AG08395 (cell line): ENCODE results near the gene HSPA1A.
"Not testable (repeated sequence)": the region's sequence is repeated elsewhere in the genome, so short reads cannot be mapped to it uniquely, and the experiment has no call there.

ENCODE experiments used
- DNase-seq: peaks from one replicate; pipeline ENCODE4 v3.0.0; 2012; ENCODE audit warnings: mixed read lengths, low spot score

HSPA1A gene

GRCh38 chr6:31811645-31812044 is 3.7 kb upstream of the HSPA1A start:
- no peak for DNase-seq

DNA sequence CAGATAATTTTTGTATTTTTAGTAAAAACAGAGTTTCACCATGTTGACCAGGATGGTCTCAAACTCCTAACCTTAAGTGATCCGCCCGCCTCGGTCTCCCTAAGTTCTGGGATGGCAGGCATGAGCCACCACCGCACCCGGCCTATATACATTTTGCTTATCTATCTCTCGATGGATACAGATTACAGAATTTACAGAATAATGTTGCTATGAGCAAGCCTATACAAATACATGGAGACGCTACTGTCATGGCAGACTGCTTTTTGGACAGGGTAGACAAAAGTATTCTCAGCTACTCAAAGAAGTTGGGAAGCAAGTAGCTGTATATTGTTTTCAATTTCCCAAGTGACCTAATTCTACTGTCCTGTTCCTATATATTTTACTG is 1.9 kb upstream of the HSPA1A start:
- DNase-seq, result no peak

- DNase-seq, result peak; percentile 95
Measured at GRCh38 chr6:31814677-31815024, 692 bp upstream of the HSPA1A start.

DNA sequence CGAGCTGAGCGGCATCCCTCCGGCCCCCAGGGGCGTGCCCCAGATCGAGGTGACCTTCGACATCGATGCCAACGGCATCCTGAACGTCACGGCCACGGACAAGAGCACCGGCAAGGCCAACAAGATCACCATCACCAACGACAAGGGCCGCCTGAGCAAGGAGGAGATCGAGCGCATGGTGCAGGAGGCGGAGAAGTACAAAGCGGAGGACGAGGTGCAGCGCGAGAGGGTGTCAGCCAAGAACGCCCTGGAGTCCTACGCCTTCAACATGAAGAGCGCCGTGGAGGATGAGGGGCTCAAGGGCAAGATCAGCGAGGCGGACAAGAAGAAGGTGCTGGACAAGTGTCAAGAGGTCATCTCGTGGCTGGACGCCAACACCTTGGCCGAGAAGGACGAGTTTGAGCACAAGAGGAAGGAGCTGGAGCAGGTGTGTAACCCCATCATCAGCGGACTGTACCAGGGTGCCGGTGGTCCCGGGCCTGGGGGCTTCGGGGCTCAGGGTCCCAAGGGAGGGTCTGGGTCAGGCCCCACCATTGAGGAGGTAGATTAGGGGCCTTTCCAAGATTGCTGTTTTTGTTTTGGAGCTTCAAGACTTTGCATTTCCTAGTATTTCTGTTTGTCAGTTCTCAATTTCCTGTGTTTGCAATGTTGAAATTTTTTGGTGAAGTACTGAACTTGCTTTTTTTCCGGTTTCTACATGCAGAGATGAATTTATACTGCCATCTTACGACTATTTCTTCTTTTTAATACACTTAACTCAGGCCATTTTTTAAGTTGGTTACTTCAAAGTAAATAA is 2.0 kb downstream of the HSPA1A start:
- not testable (repeated sequence) for DNase-seq

DNA sequence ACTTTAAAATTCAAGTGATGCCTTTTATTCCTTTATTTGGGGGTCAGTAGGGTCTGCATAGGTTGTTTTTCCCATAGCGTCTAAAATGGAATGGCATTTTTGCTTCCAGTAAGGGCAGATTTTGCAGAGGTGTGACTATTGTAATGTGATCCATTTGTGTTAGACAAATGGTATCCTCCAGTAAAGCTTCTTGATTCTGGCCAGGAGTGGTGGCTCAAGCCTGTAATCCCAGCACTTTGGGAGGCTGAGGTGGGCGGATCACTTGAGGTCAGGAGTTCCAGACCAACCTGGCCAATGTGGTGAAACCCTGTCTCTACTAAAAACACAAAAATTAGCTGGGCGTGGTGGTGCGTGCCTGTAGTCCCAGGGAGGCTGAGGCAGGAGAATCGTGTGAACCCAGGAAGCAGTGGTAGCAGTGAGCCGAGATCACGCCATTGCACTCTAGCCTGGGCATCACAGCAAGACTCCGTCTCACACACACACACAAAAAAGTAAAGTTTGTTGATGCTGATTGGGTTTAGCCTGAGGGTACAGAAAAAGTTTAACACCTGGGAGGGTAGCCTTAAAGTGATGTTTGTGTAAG is 2.7 kb downstream of the HSPA1A start:
- not testable (repeated sequence) for DNase-seq

DNA sequence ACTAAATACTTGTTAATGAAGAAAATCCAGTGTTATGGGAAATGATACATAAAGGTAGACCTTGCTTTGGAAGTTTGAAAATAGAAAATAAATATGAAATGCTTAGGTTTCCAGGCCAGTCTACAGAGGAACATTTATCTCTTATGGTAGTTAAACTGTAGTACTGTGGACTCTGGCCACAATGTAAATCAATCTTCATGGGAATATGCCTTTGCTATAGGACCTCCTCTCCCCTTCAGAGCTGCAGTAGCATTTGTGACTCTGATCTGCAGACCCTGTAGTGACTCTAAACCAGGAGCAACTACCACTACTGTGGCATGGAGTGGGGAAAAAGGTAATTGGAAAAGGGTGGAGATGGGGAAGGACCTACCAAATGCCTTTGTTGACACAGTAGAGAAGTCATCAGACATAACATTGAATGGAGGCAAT is 4.5 kb downstream of the HSPA1A start:
- no peak for DNase-seq

- not testable (repeated sequence) for DNase-seq
Measured at GRCh38 chr6:31820399-31820798, 5.1 kb downstream of the HSPA1A start.

GRCh38 chr6:31821301-31822035 is 6.1 kb downstream of the HSPA1A start:
- DNase-seq, result peak; percentile 35

- peak; percentile 80 for DNase-seq
Measured at GRCh38 chr6:31822036-31822821, 6.9 kb downstream of the HSPA1A start.

DNA sequence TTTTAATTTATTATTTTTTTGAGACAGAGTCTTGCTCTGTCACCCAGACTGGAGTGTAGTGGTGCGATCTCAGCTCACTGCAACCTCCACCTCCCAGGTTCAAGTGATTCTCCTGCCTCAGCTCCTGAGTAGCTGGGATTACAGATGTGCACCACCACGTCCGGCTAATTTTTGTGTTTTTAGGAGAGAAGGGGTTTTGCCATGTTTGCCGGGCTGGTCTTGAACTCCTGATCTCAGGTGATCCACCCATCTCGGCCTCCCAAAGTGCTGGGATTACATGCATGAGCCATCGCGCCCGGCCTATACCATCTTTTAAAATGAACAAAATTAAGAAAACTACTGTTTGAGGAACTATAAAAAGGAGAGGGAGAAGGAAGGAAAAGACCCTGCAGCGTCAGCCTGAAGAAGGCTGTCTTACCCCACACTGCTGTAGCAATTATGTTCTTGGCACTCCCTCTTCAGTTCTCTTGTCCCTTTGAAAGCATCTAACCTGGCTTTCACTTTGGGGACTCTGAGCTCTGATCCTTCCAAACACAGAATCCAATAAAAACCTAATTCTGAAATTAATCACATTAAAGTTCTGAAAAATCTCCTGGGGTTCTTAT is 8.4 kb downstream of the HSPA1A start:
- DNase-seq, result not testable (repeated sequence)

DNA sequence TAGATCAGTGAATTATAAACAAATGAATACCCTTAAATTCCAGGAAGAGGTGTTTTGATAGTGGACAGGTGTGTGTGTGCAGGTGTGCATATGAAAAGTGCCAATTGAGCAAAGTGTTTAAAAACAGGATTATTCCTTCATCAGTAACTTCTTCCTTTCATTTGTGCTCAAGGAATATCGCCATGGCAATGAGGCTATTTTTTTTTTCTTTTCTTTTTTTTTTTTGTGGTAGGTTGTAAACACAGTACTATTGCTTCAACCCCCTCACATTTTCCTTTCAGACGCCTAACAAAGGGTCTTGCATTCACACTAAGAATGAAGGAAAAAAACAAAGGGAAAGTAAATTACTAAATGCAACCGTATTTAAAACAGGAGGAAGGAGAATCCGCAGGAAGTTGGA is 10.2 kb downstream of the HSPA1A start:
- no peak for DNase-seq

GRCh38 chr6:31826793-31827285 is 11.5 kb downstream of the HSPA1A start:
- DNase-seq, result peak; percentile 83

GRCh38 chr6:31827286-31828079 is 12.1 kb downstream of the HSPA1A start, which contains the start of gene HSPA1B:
TSS of gene HSPA1B (plus strand) at chr6:31827738. CDS start at chr6:31827951, 213 bp downstream.
- peak; percentile 99 for DNase-seq

DNA sequence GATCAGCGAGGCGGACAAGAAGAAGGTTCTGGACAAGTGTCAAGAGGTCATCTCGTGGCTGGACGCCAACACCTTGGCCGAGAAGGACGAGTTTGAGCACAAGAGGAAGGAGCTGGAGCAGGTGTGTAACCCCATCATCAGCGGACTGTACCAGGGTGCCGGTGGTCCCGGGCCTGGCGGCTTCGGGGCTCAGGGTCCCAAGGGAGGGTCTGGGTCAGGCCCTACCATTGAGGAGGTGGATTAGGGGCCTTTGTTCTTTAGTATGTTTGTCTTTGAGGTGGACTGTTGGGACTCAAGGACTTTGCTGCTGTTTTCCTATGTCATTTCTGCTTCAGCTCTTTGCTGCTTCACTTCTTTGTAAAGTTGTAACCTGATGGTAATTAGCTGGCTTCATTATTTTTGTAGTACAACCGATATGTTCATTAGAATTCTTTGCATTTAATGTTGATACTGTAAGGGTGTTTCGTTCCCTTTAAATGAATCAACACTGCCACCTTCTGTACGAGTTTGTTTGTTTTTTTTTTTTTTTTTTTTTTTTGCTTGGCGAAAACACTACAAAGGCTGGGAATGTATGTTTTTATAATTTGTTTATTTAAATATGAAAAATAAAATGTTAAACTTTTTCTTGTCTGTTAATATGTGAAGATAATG is 14.4 kb downstream of the HSPA1A start:
- no peak for DNase-seq

DNA sequence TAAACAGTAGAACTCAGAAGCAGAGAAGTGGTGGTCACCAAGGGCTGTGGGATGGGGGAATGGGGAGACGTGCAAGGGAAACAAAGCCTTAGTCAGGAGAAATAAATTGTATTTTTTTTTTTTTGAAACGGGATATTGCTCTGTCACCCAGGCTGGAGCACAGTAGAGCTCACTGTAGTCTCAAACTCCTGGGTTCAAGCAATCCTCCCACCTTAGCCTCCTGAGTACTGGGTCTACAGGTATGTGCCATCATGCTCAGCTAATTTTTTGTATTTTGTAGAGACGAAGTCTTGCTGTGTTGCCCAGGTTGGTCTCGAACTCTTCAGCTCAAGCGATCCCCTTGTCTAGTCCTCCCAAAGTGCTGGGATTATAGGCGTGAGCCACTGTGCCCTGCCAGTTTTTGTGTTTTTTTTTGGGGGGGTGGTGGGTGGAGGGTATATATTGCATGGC is 15.6 kb downstream of the HSPA1A start:
- no peak for DNase-seq

- DNase-seq, result no peak
Measured at GRCh38 chr6:31831350-31832215, 16.2 kb downstream of the HSPA1A start.

DNA sequence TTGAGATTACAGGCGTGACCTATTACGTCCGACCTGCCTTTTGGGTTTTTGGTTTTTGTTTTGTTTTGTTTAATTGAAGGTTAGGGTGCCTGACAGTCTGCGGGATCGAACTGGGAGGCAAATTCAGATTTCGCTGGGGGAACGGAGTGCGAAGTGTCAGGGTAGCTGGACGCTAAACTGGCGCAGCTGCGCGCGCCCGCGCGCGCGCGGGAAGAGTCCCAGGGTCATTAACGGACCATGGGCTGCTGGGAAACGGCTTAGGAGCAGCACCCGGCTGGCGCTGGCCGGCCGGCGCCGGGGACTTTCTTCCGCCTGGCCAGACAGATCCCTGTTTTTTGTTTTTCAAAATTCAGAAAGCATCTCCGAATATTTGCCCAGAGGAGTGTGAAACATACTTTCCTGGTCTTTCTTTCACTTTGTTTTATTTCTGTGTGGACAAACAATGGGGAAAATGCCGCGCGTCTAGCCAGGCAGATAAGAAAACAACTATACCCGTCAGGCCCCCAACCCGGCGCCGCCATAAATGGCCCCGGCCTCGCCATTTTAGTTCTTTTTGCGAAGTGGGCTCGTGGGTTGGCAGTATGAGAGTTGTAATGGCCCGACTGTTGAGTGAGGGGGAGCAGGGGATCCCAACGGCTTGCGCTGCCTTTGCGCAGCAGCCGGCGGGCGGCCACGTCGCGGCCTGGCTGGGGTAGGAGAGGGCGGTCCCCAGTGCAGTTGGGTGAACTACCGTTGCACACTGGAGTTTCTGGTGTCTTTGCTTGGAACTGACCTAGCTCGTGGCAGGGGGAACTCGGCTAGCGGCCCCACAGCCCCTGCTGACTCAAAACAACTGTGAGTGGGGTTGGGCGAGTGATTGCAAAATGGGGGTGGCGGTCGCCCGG is 19.3 kb downstream of the HSPA1A start:
- DNase-seq, result peak; percentile 91

- DNase-seq, result no peak
Measured at GRCh38 chr6:31836047-31836473, 20.7 kb downstream of the HSPA1A start.
